CD4-positive, alpha-beta T cell treated with Interleukin-1 beta for 1 hour (primary cell): ENCODE data around the gene ATAD3A.
"Not testable (repeated sequence)": the region's sequence is repeated elsewhere in the genome, so short reads cannot be mapped to it uniquely, and the experiment has no call there.

Experiments used
- DNase-seq, 2 donors: peaks; one replicate each; pipeline ENCODE4 v3.0.0-alpha.2; 2020 to 2022

The ATAD3A gene

GRCh38 chr1:1524750-1525383 lies 12.9 kb downstream of the ATAD3A start:
- DNase-seq = not testable (repeated sequence)

GRCh38 chr1:1526476-1526875 lies 14.5 kb downstream of the ATAD3A start:
- DNase-seq = not testable (repeated sequence)

GRCh38 chr1:1527092-1527816 lies 15.3 kb downstream of the ATAD3A start:
- no peak for DNase-seq

- DNase-seq = no peak
These were observed 16.6 kb downstream of the ATAD3A start for GRCh38 chr1:1528301-1529267.

GRCh38 chr1:1529321-1529720 lies 17.4 kb downstream of the ATAD3A start:
- DNase-seq = no peak

- DNase-seq = no peak
These were observed 18.0 kb downstream of the ATAD3A start for GRCh38 chr1:1529936-1530335.

- no peak for DNase-seq
These were observed 20.0 kb downstream of the ATAD3A start for GRCh38 chr1:1531947-1532346.

- not testable (repeated sequence) for DNase-seq
These were observed 21.4 kb downstream of the ATAD3A start for GRCh38 chr1:1533176-1533893.

- DNase-seq = not testable (repeated sequence)
These were observed 21.9 kb downstream of the ATAD3A start for GRCh38 chr1:1533894-1534291.

- DNase-seq = no peak
These were observed 22.6 kb downstream of the ATAD3A start for GRCh38 chr1:1534401-1535154.

GRCh38 chr1:1535201-1536018 lies 23.4 kb downstream of the ATAD3A start:
- DNase-seq = no peak

GRCh38 chr1:1536019-1536937 lies 24.3 kb downstream of the ATAD3A start:
- DNase-seq = no peak

- DNase-seq = no peak
These were observed 25.1 kb downstream of the ATAD3A start for GRCh38 chr1:1536938-1537546.

GRCh38 chr1:1537626-1538250 lies 25.8 kb downstream of the ATAD3A start:
- no peak for DNase-seq

GRCh38 chr1:1538334-1538733 lies 26.4 kb downstream of the ATAD3A start:
- DNase-seq = no peak

GRCh38 chr1:1538989-1539309 lies 27.0 kb downstream of the ATAD3A start:
- DNase-seq = no peak

- no peak for DNase-seq
These were observed 27.5 kb downstream of the ATAD3A start for GRCh38 chr1:1539310-1540089.
